Effector memory CD8-positive, alpha-beta T cell (primary cell): ENCODE results near the gene LONRF2.

Source experiments
- ATAC-seq: fragments of 150-1000 bp; cut with Tn5 transposase; replicated peaks from 2 replicates; pipeline ENCODE4 v1.10.0; 2021; ENCODE audit warnings: mild to moderate bottlenecking, moderate library complexity
- DNase-seq, 3 experiments: peaks; one replicate each; pipeline ENCODE4 v3.0.0; 2021
- H3K27ac Mint-ChIP-seq, 2 donors: one replicate each; pipeline ENCODE4 v1.8.0; 2022; ENCODE audit warnings: mild to moderate bottlenecking in 2 of 2, mixed read lengths in 2 of 2, moderate library complexity in 2 of 2
- H3K27me3 Mint-ChIP-seq, 2 donors: one replicate each; pipeline ENCODE4 v1.8.0; 2022; ENCODE audit warnings: mixed read lengths in 2 of 2
- H3K36me3 Mint-ChIP-seq: one replicate; pipeline ENCODE4 v1.8.0; 2022; ENCODE audit warnings: mild to moderate bottlenecking, moderate library complexity, mixed read lengths; ENCODE audit not compliant: insufficient read depth
- H3K4me1 Mint-ChIP-seq, 2 donors: one replicate each; pipeline ENCODE4 v1.8.0; 2022; ENCODE audit warnings: low read depth in 2 of 2, mixed read lengths in 2 of 2
- H3K4me3 Mint-ChIP-seq, 2 donors: one replicate each; pipeline ENCODE4 v1.8.0; 2022; ENCODE audit warnings: mild to moderate bottlenecking in 2 of 2, mixed read lengths in 2 of 2, moderate library complexity in 2 of 2
- H3K9me3 Mint-ChIP-seq, 2 donors: one replicate each; pipeline ENCODE4 v1.8.0; 2022; ENCODE audit warnings: mixed read lengths in 2 of 2

Gene LONRF2

GRCh38 chr2:100264121-100264520, 58.2 kb downstream of the LONRF2 start:
- H3K27ac Mint-ChIP-seq: no peak overlapping the region
- H3K9me3 Mint-ChIP-seq: no peaks in the 10 kb centered on the region
- ATAC-seq (no peak), DNase-seq (no peak)
- no peak overlapping the region for H3K4me3 Mint-ChIP-seq
- H3K36me3 Mint-ChIP-seq: no peaks in the 10 kb centered on the region
- H3K4me1 Mint-ChIP-seq: no peaks in the 10 kb centered on the region
- H3K27me3 Mint-ChIP-seq: peaks cover 0 to 3% of the 10 kb centered on the region in 2 donors

GRCh38 chr2:100262555-100263320, 59.6 kb downstream of the LONRF2 start:
- DNase-seq: peak; percentile 43 to 49 (median 44)
- Mint-ChIP-seq H3K27me3 (peaks cover 5 to 12% of the 10 kb centered on the region in 2 donors), H3K4me3 (no peak overlapping the region), H3K9me3 (no peaks in the 10 kb centered on the region), H3K27ac (no peak overlapping the region), H3K36me3 (no peaks in the 10 kb centered on the region), H3K4me1 (no peaks in the 10 kb centered on the region)
- ATAC-seq: peak; percentile 80

- DNase-seq (no peak), ATAC-seq (no peak)
- Mint-ChIP-seq H3K36me3 (no peaks in the 10 kb centered on the region), H3K4me3 (no peak overlapping the region), H3K4me1 (no peaks in the 10 kb centered on the region), H3K9me3 (no peaks in the 10 kb centered on the region), H3K27me3 (peaks cover 5 to 19% of the 10 kb centered on the region in 2 donors), H3K27ac (no peak overlapping the region)
These were observed 60.3 kb downstream of the LONRF2 start for GRCh38 chr2:100262046-100262445.

GRCh38 chr2:100260712-100261620, 61.3 kb downstream of the LONRF2 start:
- ATAC-seq: no peak
- no peak for DNase-seq
- no peak overlapping the region for H3K4me3 Mint-ChIP-seq
- H3K27me3 Mint-ChIP-seq: peaks cover 5 to 28% of the 10 kb centered on the region in 2 donors
- H3K4me1 Mint-ChIP-seq: no peaks in the 10 kb centered on the region
- H3K36me3 Mint-ChIP-seq: no peaks in the 10 kb centered on the region
- H3K9me3 Mint-ChIP-seq: no peaks in the 10 kb centered on the region
- H3K27ac Mint-ChIP-seq: no peak overlapping the region

DNA sequence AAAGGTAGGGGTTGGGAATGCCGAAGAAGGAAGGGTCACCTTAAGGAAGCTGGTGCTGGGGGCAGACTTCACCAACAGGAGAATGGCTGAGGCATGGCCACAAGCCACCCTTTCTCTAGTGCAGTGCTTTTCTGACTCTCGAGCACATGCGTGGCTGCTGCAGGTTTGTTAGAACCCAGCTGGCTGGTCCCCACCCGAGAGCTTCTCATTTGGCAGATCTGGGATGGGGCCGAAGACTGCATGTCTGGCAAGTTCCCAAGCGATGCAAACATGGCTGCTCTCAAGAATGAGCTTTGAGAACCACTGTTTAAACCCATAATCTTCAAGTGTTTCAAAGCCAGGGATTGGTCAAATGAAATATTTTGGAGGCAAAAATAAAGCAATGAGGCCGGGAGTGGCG, 63.2 kb downstream of the LONRF2 start:
- Mint-ChIP-seq H3K36me3 (no peaks in the 10 kb centered on the region), H3K27me3 (peaks cover 5 to 40% of the 10 kb centered on the region in 2 donors), H3K27ac (no peak overlapping the region), H3K9me3 (no peaks in the 10 kb centered on the region), H3K4me1 (no peaks in the 10 kb centered on the region), H3K4me3 (no peak overlapping the region)
- no peak for ATAC-seq
- no peak for DNase-seq

DNA sequence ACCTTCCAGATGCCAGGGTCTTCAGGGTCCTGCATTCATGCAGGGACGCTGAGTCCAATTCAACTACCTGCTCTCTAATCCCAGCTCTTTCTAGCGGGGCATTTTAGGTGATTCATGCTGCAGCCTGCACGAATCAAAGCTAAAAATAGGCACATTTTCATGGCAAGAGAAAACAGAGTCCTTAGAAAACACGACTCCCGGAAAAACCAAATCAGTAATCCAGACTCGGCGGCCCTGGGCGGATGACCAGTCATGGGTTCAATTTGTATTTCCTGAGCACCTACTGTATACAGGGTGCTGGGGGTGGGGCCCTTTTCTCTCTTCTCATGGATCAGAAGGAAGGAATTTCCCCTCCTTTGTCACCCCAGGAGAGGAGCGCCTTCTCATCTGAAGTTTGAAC, 64.4 kb downstream of the LONRF2 start:
- ATAC-seq (no peak), DNase-seq (no peak)
- H3K9me3 Mint-ChIP-seq: no peaks in the 10 kb centered on the region
- H3K27me3 Mint-ChIP-seq: peaks cover 5 to 40% of the 10 kb centered on the region in 2 donors
- H3K36me3 Mint-ChIP-seq: no peaks in the 10 kb centered on the region
- H3K27ac Mint-ChIP-seq: no peak overlapping the region
- no peaks in the 10 kb centered on the region for H3K4me1 Mint-ChIP-seq
- no peak overlapping the region for H3K4me3 Mint-ChIP-seq

- no peak overlapping the region for H3K4me3 Mint-ChIP-seq
- no peaks in the 10 kb centered on the region for H3K4me1 Mint-ChIP-seq
- no peak overlapping the region for H3K27ac Mint-ChIP-seq
- H3K36me3 Mint-ChIP-seq: no peaks in the 10 kb centered on the region
- no peaks in the 10 kb centered on the region for H3K9me3 Mint-ChIP-seq
- ATAC-seq (no peak), DNase-seq (no peak)
- H3K27me3 Mint-ChIP-seq: peaks cover 5 to 40% of the 10 kb centered on the region in 2 donors
These were observed 65.5 kb downstream of the LONRF2 start for GRCh38 chr2:100256849-100257248.

- Mint-ChIP-seq H3K4me3 (no peak overlapping the region), H3K9me3 (no peaks in the 10 kb centered on the region), H3K36me3 (no peaks in the 10 kb centered on the region), H3K27ac (no peak overlapping the region), H3K4me1 (no peaks in the 10 kb centered on the region), H3K27me3 (peaks cover 5 to 40% of the 10 kb centered on the region in 2 donors)
- DNase-seq (no peak), ATAC-seq (no peak)
These were observed 65.9 kb downstream of the LONRF2 start for GRCh38 chr2:100256416-100256815.

- DNase-seq (no peak), ATAC-seq (no peak)
- H3K27ac Mint-ChIP-seq: peak overlapping the region in 1 of 2 donors; percentile 51
- no peaks in the 10 kb centered on the region for H3K4me1 Mint-ChIP-seq
- H3K9me3 Mint-ChIP-seq: no peaks in the 10 kb centered on the region
- no peak overlapping the region for H3K4me3 Mint-ChIP-seq
- H3K36me3 Mint-ChIP-seq: no peaks in the 10 kb centered on the region
- H3K27me3 Mint-ChIP-seq: peaks cover 5 to 48% of the 10 kb centered on the region in 2 donors
These were observed 67.6 kb downstream of the LONRF2 start for GRCh38 chr2:100254646-100255210.

- Mint-ChIP-seq H3K27me3 (peaks cover 5 to 56% of the 10 kb centered on the region in 2 donors), H3K36me3 (no peaks in the 10 kb centered on the region), H3K4me3 (no peak overlapping the region), H3K27ac (no peak overlapping the region), H3K9me3 (no peaks in the 10 kb centered on the region), H3K4me1 (no peaks in the 10 kb centered on the region)
- DNase-seq (no peak), ATAC-seq (no peak)
These were observed 68.5 kb downstream of the LONRF2 start for GRCh38 chr2:100253786-100254185.

DNA sequence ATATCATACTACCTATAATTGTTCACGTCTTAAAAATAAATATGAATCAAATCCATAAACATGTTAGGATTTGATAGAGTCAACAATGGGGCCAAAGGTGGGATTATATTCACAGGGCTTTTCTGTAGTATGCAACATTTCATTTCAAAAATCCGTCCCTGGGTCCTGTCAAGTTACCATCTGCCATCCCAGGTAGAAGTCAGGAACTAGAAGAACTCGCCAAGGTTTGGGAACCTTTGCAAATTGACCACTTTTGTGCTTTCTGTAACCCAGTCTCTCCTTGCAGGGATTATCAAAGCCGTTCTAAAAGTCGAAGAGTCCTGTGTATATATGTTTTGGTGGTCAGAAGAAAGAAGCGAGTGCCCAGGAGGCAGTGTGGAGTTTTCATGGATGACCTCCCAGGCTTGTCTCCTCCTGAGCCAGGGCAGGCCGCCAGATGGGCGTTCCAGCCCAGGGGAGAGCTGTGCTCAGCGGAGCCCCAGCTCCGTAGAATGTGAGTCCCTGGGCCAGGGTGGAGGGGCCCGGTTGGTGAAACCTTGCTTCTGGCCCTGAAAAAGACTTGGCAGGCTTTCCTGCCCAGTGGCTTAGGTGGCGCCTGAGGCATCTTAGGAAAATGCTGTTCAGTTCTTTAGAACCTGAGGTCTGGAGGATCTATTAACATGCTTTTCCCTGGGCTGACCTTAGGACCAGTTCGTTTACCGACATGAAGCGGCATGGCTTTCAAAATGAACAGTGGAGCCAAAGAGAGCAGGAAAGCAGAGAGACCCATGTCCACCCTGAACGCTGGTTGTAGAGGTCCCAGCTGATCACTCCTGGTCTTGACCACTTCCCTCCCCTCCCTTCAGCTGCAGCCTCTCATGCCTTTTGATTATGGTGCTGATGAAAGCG, 69.2 kb downstream of the LONRF2 start:
- Mint-ChIP-seq H3K4me1 (no peaks in the 10 kb centered on the region), H3K9me3 (no peaks in the 10 kb centered on the region), H3K36me3 (no peaks in the 10 kb centered on the region), H3K27ac (no peak overlapping the region), H3K4me3 (no peak overlapping the region), H3K27me3 (peaks cover under 1 to 56% of the 10 kb centered on the region in 2 donors)
- no peak for ATAC-seq
- DNase-seq: no peak

- DNase-seq (no peak), ATAC-seq (no peak)
- Mint-ChIP-seq H3K9me3 (no peaks in the 10 kb centered on the region), H3K4me3 (no peak overlapping the region), H3K27ac (no peak overlapping the region), H3K36me3 (no peaks in the 10 kb centered on the region), H3K27me3 (peaks cover 11 to 56% of the 10 kb centered on the region in 2 donors), H3K4me1 (peaks cover 0 to 2% of the 10 kb centered on the region in 2 donors)
These were observed 71.7 kb downstream of the LONRF2 start for GRCh38 chr2:100250645-100251044.

DNA sequence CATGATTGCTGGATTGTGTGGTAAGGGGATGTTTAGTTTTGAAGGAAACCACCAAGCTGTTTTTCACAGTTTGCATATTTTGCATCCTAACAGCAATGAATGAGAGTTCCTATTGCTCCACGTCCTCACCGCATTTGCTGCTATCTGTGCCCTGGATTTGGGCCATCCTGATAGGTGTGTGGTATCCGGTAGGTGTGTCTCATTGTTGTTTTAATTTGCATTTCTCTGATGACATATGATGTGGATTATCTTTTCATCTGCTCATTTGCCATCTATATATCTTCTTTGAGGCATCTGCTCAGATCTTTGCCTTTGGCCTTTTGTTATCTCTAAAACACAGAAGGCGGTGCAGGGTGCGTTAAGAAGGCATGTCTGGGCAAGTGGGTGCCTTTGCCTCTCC, 73.3 kb downstream of the LONRF2 start:
- Mint-ChIP-seq H3K9me3 (no peaks in the 10 kb centered on the region), H3K27me3 (peaks cover 11 to 53% of the 10 kb centered on the region in 2 donors), H3K36me3 (no peaks in the 10 kb centered on the region), H3K4me1 (peaks cover 0 to 2% of the 10 kb centered on the region in 2 donors), H3K27ac (no peak overlapping the region), H3K4me3 (no peak overlapping the region)
- no peak for DNase-seq
- ATAC-seq: no peak
